T47D (cell line): ENCODE measurements around the gene ADARB2.

ENCODE experiments used
- DNase-seq, 2 experiments: peaks; one replicate each; pipeline versions ENCODE4 v3.0.0 to v3.0.0-alpha.2; 2011 to 2012; ENCODE audit warnings: low read depth in 1 of 2, low spot score in 1 of 2
- JUND ChIP-seq: IDR thresholded peaks from 2 replicates; pipeline ENCODE4 v1.6.1; 2012; ENCODE audit warnings: low read depth
- in situ Hi-C: cut with HindIII; loops from 2 replicates; pipeline ENCODE4 v1.10.0; 2016; ENCODE audit warnings: low sequenced_read_pairs, low pct_unique_long_range_greater_than_20kb

ADARB2 gene

GRCh38 chr10:1242975-1243374 is 494.4 kb downstream of the ADARB2 start:
- DNase-seq, result peak in 1 of 2 experiments; percentile 23
- no peak for TF ChIP-seq JUND
- in situ Hi-C loops, result no loop called here

DNA sequence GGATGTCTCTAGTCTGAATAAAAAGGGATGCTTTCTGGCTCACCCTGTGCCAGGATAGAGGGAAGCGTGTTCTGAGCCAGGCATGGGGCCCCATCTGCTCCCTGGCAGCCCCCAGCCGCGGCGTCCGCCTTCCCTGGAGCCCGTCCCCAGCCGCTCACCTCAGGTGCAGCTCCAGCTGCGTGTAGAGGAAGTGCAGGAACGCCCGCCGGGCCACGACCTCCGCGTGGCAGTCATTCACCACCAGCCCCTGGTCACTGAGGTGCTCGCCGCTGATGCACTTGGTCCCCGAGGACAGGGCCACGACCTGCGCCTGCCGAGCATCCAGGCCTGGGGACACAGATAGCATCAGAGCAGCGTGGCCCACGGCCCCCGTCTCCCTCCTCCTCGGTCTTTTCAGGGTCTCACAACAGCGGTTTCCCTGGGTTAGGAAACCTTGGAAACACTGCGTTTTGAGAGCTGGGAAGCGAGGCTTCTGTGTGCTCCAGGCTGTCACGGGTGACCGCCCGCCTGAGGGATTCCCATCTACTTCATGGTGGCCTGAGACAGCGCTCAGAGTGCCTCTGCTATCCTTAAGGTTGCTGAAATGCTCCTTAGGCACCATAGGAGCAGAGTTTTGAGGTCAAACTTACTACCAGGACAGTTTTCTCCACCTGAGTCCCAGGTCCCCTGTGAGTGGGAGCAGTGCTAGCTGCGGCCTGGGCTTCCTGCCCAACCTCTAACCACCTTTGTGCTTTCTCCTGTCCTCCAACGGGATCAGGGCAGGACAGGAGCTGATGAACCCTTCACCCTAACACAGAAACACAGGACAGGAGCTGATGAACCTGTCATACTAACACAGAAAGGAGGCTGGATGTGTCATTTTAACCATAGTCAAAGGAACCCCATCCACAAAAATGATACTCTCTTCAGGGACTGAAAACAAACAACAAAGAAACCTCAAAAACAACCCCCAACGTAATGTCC is 495.1 kb downstream of the ADARB2 start:
- no peak for TF ChIP-seq JUND
- in situ Hi-C loops, result no loop called here
- DNase-seq, result no peak

DNA sequence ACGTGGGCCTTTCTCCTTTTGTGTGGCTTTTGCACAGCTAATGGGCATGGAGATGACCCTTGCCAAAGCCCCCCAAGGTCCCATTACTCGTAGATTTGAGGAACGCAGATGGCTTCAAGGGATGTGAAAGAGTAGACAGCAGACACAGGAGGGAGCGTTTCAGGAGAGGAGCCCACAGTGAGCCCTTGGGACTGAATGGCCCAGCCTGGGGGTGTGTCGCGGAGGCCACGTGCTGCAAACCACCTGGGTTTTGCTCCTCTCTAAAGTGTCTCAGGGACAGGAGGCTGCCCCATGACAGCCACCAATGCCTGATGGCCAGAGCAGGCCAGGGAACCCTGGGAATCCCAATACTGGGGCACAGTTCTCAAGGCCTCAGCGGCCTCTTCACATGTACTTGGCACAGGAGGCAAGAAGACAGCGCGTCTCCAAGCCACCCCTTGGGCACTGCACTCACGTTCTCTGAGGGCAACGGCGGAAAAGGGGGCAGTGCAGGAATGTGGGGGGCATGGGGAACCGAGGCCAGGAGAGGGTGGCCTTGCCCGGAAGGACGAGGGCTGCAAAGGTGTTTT is 495.9 kb downstream of the ADARB2 start:
- in situ Hi-C loops, result no loop called here

DNA sequence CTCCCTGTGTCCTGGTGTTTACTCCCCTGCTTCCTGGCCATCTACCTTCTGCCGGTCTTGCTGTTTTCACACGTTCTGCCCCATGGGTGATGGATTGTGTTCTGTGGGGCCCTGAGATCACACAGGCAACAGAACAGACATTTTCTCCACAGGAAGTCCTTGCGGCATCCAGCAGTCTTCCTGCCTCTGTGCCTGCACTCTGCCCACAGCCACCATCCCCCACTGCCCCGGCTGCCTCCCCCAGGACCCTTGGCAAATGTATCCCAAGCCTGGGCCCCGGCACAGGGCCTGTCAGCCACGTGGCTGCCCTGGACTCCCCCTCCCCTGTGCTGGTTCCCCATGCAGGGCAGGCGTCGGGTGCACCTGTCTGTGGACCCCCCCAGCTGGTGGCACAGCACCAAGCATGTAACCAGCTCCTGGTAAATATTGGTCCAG is 497.0 kb downstream of the ADARB2 start:
- TF ChIP-seq JUND, result no peak
- DNase-seq, result peak; percentile 64 to 70
- in situ Hi-C loops, result no loop called here

More for the DNA sequence above, 495.9 kb downstream of the ADARB2 start:
- no peak for DNase-seq
- TF ChIP-seq JUND, result no peak

DNA sequence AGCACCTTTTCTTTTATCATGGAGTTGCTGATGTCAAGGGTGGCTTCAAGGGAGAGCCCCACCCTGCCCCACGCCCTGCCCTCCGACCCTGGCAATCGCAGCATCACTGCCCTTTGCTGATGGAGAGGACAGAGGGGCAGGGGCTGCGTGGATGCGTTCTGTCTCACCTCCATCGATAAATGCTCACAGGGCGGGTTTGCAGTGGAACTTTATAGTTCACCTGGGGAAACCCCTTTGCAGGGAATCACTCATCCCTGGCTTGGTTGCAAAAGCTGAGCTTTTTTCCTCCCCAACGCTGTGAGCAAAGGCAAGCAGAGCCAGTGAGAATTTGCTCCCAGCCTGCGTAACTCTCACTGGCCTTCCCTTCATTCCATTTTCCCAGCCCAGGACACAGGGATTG is 504.3 kb downstream of the ADARB2 start:
- TF ChIP-seq JUND, result no peak
- no peak for DNase-seq
- in situ Hi-C loops, result no loop called here

GRCh38 chr10:1232164-1232911 is 505.0 kb downstream of the ADARB2 start:
- in situ Hi-C loops, result no loop called here
- TF ChIP-seq JUND, result no peak
- DNase-seq, result no peak

DNA sequence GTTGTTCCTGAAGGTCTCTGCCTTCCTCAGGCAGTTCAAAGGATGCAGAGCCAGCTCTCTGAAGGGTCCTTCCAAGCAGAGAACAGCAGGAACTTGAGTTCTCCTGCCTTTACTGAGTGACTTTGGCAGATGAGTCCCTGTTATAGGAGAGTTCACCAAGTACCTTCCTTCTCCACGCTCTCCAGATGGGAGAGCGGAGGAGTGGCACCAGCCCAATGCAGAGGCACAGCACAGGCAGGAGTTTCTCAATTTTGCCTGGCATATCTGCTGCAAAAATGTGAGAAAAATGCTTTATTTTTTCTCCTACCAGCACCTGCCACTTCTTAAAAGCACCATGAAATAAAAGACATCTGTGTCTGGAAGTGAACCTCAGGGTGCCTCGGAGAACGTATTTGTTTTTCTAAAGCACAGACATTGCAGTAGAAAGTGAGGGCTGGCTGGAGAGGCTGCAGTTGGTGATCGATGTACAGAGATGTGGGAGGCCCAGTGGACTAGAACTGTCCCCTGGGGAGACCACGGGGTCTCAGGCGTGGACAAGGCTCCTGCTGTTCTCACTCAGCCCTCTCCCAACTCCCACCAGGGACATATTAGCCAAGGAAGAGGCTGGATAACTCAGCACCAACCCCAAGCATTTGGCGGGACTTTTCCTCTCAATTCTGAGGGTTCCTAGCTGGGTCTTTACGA is 506.6 kb downstream of the ADARB2 start:
- no peak for TF ChIP-seq JUND
- in situ Hi-C loops, result no loop called here
- no peak for DNase-seq

DNA sequence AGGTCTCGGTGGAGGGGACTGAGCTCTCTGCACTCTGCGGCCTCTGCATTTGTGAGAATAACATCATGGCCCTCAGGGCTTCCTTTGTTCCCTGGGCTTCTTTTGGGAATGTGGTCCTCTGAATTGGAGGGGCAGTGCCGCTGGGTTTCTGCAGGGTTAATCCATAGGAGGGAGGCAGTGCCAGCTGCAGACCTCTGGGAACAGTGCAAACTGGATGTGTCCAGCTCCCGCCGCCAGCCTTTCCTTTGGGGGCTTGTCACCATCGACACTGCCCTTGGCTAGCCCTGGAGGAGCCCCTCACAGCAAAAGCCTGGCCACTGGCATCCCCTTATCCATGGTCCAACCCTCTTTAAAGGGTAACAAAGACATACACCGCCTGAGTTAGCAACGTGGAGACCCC is 507.2 kb downstream of the ADARB2 start:
- no peak for DNase-seq
- TF ChIP-seq JUND, result no peak
- in situ Hi-C loops, result no loop called here

DNA sequence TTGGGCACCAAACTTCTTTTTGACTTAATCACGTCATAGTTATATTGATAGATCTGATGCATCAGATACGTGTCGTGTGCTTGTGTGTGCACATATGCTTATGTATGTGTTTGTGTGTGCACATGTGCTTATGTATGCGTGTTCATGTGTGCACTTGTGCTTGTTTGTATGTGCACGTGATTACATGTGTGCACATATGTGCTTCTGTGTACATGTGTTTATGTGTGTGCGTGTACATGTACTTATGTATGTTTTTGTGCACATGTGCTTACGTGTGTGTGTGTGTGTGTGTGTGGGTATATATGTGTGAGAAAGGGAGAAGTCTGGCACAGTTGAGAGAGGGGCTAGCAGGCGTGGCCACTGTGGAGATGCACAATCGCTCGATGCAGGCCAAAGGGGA is 507.8 kb downstream of the ADARB2 start:
- no peak for TF ChIP-seq JUND
- no peak for DNase-seq
- in situ Hi-C loops, result no loop called here

DNA sequence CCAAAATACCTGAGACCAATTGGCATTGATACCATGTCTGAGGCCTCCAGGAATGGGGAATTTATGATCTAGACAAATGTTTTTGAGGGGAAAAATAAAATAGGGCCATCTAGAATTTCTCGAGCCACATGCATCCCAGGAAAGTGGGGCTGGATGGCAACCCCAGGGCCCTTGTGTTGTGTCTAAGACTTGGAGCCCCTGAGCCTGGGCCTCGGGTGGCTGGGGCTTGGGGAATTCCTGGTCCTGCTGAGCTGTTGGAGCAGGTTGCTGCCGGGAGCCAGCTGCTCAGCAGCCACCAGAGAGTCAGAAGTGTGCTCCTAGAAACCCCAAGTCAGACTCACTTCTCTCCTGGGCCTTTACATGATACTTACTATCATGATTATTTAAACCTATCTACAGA is 508.2 kb downstream of the ADARB2 start:
- TF ChIP-seq JUND, result no peak

DNA sequence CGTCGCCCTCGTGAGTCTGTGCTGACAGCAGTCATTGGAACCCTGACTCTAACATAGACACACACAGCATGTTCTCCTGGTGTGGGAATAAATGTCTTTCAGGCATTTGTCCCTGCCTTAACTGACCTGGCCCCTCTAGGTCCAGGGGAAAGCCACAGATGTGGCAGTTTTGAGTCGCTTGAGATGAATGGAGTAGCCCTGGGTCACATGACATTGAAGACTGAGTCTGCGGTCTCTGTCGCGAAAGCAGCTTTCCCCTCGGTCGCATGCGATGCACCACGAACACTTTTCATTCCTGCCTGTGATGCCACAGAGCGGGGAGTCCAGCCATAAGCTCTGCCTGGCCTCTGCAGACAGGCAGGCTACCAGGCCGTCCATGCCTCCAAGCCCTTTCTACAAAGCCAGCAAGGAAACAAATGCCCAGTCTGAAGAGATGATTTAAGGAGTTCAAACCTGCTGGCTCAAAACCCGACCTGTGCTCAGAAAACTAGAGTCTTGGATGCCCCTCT is 508.8 kb downstream of the ADARB2 start:
- no peak for DNase-seq
- no peak for TF ChIP-seq JUND
- in situ Hi-C loops, result no loop called here

More for the DNA sequence above, 508.2 kb downstream of the ADARB2 start:
- no peak for DNase-seq
- in situ Hi-C loops, result no loop called here
